HFF-Myc (cell line): ENCODE measurements around the gene TENT4B.

Experiments
- DNase-seq: peaks from one replicate; pipeline ENCODE4 v3.0.0-alpha.2; 2011; ENCODE audit warnings: low read depth; ENCODE audit errors: extremely low read depth
- H3K4me3 ChIP-seq: replicated peaks from 2 replicates; pipeline ENCODE4 v1.5.1; 2011; ENCODE audit warnings: low read depth, mild to moderate bottlenecking, control low read depth, low read length
- CTCF ChIP-seq: IDR thresholded peaks from 2 replicates; pipeline ENCODE4 v1.5.1; 2012; ENCODE audit warnings: mild to moderate bottlenecking, low read depth, low read length, control low read depth; ENCODE audit errors: missing control alignments

TENT4B gene

GRCh38 chr16:50210266-50211038 lies 57.3 kb downstream of the TENT4B start:
- H3K4me3 ChIP-seq, result no peak overlapping the region
- peak; percentile 77 for TF ChIP-seq CTCF
- DNase-seq, result peak; percentile 80

DNA sequence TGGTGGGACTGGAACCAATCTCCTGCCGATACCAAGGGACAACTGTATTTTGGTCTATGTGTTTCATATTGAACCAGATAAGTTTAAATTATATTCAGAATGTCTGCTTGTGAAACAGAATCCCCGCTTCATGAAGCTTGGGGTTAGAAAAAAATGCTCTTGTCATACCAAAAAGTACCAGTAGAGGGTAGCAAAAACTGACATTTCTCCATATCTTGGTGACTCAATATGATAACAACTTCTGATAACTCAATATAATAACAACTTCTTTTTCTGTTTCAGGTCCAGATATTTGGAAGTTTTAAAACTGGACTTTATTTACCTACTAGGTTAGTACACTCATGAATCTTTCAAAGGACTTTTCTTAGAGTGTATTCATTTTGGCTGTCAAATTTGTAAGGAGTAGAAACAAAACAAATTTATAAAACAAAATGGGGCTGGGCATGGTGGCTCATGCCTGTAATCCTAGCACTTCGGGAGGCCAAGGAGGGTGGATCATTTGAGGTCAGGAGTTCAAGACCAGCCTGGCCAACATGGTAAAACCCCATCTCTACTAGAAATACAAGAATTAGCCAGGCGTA lies 60.9 kb downstream of the TENT4B start:
- peak; percentile 46 for TF ChIP-seq CTCF
- DNase-seq, result no peak
- no peak overlapping the region for H3K4me3 ChIP-seq

DNA sequence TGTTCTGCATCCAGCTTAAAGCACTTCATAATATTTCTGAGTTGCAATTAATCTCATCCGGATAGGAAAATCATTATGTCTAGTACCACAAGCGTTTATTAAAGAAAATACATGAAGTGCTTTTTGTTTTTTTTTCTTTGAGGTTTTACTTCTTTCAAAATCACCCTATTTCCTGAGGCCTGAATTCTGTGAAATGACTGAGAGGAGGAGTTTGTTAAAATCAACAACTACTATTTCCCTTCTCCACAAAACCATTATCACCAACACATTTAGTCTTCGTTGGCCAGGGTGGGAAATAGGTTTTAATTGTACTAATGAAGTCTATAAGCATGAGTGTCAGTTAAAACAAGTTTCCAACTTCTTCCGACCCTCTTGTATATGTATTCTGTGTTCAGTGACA lies 62.6 kb downstream of the TENT4B start:
- no peak overlapping the region for H3K4me3 ChIP-seq
- no peak for TF ChIP-seq CTCF

DNA sequence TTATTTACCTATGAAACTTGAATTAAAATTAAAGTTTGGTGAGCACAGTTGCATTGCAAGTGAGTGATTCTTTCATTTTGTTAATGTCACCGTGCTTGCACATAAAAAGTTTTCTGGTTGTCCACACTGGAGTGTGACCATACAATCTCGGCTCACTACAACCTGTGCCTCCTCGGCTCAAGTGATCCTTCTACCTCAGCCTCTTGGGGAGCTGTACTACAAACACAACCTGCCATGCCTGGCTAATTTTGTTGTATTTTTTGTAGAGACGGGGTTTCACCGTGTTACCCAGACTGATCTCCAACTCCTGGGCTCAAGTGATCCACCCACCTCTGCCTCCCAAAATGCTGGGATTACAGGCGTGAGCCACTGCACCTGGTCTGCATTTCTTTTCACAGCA lies 63.1 kb downstream of the TENT4B start:
- H3K4me3 ChIP-seq, result no peak overlapping the region
- no peak for TF ChIP-seq CTCF
- DNase-seq, result no peak

More for the DNA sequence above, 62.6 kb downstream of the TENT4B start:
- no peak for DNase-seq

DNA sequence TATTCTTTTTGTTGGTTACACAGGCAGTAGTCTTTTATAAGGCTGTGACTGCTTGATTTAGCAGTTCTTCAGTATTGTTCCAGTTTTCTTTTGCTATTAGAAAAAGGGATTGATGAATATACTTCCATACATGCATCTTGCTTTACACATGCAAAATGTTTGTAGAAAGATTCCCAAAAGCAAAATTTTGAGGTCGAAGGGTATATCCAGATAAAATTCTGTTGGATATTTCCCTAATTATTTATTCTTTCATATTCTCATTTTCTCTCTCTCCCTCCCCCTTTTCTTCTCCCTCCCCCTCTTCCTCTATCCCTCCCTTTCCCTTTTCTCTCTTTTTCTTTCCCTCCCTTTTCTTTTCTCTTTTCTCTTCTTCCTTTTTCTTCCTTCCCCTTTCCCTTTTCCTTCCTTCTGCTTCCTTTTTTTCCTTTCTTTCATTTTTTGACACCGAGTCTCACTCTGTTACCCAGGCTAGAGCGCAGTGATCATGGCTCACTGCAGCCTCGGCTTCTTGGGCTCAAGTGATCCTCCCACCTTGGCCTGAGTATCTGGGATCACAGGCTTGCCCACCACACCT lies 66.4 kb downstream of the TENT4B start:
- no peak for TF ChIP-seq CTCF
- DNase-seq, result no peak
- H3K4me3 ChIP-seq, result no peak overlapping the region

DNA sequence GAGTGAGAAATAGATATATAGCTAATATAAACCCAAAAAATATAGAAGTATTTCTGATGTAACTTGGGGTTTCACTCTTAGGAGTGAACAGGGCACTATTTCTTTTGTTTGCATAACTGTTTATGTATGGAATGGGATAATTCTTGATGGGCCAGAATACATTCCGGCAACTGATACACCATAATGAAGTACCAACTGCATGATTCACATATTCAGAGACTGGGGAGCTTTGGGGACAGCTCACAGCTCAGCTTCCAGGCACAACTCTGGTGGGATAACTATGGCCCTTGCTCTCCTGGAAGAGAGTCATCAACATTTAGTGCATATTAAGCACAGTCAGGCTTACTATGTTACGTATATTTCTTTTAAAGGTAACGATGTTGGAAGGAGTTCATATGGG lies 71.2 kb downstream of the TENT4B start:
- no peak for DNase-seq
- TF ChIP-seq CTCF, result no peak
- no peak overlapping the region for H3K4me3 ChIP-seq
